CD4-positive, alpha-beta T cell treated with Interleukin-4 for 1 hour (primary cell): ENCODE data around the gene CALN1.
"Not testable (repeated sequence)": the region's sequence is repeated elsewhere in the genome, so short reads cannot be mapped to it uniquely, and the experiment has no call there.

ENCODE experiments used
- DNase-seq, 2 donors: peaks; one replicate each; pipeline ENCODE4 v3.0.0-alpha.2; 2020 to 2022

CALN1 gene

GRCh38 chr7:71777278-71777677, 634.9 kb downstream of the CALN1 start:
- DNase-seq, result no peak

DNA sequence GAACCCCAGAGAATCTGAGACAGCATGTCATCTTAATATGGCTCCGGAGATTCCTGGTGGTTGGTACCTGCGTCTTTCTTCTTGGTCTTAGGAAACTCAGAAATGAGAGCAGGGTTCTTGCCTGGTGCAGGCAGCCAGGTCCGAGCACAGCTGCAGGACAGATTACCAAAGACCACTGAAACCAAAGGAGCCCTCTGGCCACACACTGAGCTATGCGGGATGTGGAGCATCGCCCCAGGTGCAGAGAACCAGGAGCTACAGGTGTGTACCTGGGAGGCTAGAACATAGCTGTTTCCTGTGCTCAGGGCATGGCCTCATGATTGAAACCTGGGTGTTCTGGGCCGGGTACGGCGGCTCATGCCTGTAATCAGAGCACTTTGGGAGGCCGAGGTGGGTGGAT, 635.4 kb downstream of the CALN1 start:
- no peak for DNase-seq

- no peak for DNase-seq
These were observed 636.5 kb downstream of the CALN1 start for GRCh38 chr7:71775648-71776047.

GRCh38 chr7:71772779-71773178, 639.4 kb downstream of the CALN1 start:
- DNase-seq, result no peak

DNA sequence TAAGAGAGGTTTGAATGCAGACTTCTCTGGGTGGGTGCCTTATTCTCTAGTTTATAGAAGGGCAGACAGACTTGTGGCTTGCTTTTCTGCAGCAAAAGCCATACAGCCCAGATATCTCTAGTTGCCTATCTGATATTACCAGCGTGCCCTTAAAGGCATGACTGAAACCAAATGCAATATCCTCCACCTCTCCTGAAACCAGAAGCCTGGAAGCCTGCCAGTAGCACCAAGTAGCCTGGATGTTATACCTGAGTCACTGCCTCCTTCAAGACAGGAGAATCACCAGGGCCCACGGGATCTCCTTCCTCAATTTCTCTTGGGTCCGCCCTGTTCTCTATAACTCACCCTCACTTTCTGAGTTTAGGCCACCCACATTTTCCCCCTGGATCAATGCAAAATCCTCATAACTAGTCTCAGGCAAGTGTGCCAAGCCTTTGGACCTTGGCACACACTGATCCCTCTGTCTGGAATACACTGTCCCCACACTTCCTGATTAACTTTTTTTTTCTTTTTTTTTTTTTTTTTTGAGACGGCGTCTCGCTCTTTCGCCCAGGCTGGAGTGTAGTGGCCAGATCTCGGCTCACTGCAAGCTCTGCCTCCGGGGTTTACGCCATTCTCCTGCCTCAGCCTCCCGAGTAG, 641.8 kb downstream of the CALN1 start:
- no peak for DNase-seq

DNA sequence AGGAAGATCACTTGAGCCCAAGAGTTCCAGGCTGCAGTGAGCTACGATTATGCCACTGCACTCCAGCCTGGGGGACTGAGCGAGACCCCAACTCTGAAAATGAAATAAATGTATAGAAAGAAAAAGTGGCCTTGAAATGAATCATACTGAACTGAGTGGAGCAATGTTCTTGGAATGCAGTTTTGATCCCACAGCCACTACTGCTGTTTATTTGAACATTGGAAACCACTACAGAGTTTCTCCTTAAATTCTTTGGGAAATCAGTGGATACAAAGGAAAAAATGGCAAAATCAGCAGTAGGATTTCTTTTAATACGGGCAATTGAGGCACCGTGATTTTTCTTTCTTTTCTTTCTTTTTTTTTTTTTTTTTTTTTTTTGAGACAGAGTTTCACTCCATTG, 642.8 kb downstream of the CALN1 start:
- no peak for DNase-seq

DNA sequence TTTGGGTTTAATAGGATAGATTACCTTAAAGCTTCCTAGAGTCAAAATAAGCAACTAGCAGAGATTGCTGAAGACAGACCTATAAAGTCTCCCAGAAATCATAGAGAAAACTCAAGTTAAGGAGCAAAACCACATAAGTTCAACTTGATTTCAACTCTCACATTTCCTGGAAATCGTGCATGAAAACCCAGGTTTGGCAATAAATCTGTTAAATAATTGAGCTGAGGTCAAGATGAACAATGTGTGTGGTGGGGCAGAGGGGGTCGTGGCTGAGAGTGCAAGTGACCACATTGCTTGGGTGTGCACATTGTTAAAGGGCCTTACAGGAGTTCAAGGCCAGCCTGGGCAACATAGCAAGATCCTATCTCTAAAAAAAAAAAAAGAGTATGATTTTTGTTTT, 643.7 kb downstream of the CALN1 start:
- no peak for DNase-seq

DNA sequence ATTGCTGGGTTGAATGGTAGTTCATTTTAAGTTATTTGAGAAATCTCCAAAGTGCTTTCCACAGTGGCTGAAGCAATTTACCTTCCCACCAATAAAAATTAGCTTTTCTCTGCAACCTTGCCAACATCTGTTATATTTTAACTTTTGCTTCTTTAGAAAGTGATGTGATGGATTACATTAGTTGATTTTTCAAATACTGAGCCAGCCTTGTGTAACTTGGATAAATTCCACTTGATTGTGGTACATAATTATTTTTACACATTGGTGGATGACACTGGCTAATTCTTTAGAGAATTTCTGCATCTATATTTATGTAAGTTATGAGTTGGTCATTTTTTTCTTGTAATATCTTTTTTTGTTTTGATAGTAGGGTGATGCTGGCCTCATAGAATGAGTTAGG, 646.1 kb downstream of the CALN1 start:
- DNase-seq, result no peak

- DNase-seq, result no peak
These were observed 650.8 kb downstream of the CALN1 start for GRCh38 chr7:71761336-71761735.

GRCh38 chr7:71754828-71755227, 657.3 kb downstream of the CALN1 start:
- no peak for DNase-seq

- DNase-seq, result no peak
These were observed 658.0 kb downstream of the CALN1 start for GRCh38 chr7:71753956-71754664.

DNA sequence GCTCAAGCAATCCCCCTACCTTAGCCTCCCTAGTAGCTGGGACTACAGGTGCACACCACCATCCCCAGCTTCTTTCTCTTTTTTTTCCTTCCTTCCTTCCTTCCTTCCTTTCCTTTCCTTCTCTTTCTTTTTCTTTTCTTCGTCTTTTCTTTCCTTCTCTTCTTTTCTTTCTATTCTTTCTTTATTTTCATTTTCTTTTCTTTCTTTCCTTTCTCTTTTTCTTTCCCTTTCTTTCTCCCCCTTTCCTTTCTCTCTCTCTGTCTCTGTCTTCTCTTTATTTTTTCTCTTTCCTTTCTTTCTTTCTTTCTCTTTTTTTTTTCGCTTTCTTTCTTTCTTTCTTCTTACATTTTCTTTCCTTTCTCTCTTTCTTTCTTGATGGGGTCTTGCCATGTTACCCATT, 658.9 kb downstream of the CALN1 start:
- DNase-seq, result no peak

GRCh38 chr7:71752171-71752935, 659.8 kb downstream of the CALN1 start:
- no peak for DNase-seq

DNA sequence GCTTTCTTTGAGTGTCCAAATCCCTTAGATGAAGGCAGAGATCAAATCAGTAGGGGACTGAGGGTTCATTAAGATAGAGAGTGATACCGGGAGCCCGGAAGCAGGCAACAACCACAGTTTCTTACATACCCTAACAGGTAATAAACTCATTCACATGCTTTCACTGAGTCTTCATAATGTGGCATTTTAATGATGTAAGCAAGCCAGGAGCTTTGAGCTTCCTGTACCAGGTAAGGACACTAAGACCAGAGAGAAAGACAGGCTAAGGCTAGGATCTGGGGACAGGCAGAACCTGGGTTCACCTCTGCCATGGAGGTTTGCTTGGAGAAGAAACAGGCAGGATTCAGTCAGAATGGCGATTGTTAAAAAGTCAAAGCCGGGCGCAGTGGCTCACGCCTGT, 661.8 kb downstream of the CALN1 start:
- no peak for DNase-seq

GRCh38 chr7:71746006-71746405, 666.1 kb downstream of the CALN1 start:
- DNase-seq, result no peak

- DNase-seq, result no peak
These were observed 672.0 kb downstream of the CALN1 start for GRCh38 chr7:71740174-71740560.

DNA sequence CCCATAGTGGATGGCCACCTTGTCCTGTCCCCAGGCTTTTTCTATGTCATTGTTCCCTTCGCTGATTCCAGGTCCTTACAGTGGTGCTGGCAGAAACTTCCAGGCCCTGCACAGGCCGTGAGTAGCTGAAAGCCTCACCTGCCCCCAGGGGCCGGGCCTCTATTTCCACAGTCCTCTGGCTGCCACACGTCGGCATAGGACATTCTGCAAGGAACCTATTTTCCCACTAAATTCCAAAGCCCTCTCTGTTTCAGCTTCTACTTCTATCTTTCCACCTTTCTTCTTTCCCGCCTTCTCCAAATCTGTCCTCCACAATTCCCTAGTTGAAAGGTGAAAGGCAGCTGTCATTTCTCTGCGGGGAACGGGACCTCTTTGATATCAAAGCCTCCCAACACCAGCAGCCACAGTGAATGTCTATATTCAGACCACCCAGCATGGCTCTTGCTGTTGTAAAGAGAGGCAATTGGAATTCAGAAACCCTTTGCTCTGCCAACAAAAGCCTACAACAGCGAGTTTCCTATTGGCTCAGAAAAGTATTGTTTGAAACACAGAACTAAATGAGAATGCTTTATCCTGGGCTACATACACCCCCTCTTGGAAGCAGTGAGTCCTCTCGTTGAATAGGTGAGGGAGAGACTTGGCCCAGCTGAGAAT, 672.5 kb downstream of the CALN1 start:
- DNase-seq, result no peak

GRCh38 chr7:71737931-71738540, 674.1 kb downstream of the CALN1 start:
- DNase-seq, result not testable (repeated sequence)

DNA sequence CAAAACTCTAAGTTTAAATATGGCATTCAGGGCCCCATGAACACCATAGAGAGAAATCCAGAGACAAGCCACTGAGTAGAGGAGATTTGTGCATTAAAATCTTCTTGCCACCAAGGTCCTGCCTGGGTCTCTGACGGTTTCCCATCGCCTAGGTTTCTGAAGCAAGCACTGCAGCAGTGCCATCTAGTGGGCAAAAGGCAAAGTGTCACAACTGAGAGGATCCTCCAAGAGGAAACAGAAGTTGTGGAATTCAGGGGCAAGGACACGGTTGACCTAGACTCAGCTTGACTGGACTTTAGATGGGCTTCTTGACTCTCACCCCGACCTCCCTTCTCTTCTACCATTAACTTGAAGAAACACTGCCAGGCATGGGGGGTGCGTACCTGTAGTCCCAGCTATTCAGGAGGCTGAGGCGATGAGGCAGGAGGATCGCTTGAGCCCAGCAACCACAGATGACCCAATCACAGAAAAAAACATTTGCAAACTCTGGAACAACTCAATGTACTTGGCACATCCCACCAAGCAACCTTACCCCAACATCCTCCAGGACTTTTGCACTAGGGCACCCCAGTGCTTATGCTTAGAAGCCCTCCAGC, 676.1 kb downstream of the CALN1 start:
- peak; percentile 20 to 24 for DNase-seq

- peak; percentile 29 to 36 for DNase-seq
These were observed 678.8 kb downstream of the CALN1 start for GRCh38 chr7:71733107-71733870.

DNA sequence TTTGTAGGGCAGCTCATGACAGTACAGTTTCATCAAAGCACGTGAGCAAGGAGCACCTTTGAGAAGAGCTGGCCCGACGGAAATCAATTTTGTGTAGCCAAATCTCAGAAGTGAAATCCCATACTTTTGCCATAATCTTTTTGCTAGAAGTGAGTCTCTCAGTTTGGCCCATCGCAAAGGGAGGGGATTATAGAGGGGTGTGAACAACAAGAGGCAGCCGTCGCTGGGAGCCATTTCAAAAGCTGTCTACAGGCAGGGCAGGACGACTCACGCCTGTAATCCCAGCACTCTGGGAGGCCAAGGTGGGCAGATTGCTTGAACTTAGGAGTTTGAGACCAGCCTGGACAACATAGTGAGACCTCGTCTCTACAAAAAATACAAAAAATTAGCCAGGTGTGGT, 680.4 kb downstream of the CALN1 start:
- DNase-seq, result no peak
